HuH-7.5 (cell line): ENCODE results near the gene RENBP.

Experiments used
- DNase-seq: peaks from one replicate; pipeline ENCODE4 v3.0.0; 2011; ENCODE audit warnings: low spot score

RENBP gene

GRCh38 chrX:153917869-153918268, 26.6 kb downstream of the RENBP start:
- DNase-seq: no peak

GRCh38 chrX:153913701-153914100, 30.7 kb downstream of the RENBP start:
- no peak for DNase-seq

DNA sequence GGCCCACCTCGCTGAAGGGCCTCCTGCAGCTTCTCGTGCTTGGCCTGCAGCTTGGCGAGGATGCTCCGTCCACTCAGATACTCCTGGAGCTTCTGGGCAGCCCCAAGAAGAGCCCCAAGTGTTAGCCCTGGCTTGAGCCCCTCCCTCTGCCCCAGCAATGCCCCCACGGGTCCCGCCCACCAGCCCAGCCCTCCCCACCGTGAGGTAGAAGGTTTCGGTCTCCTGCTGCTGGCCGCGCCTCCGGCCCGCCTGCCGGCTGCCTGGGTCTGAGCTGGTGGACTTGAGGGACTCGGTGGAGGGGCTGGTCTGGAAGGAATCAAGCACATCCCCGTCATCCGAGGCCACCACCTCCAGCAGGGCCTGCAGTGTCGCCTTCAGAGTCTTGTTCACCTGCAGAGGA, 31.2 kb downstream of the RENBP start:
- DNase-seq: no peak

GRCh38 chrX:153911798-153912197, 32.6 kb downstream of the RENBP start:
- no peak for DNase-seq

- no peak for DNase-seq
Observed at GRCh38 chrX:153910446-153910845, 34.0 kb downstream of the RENBP start.

GRCh38 chrX:153909980-153910360, 34.5 kb downstream of the RENBP start:
- no peak for DNase-seq

GRCh38 chrX:153909024-153909979, 35.1 kb downstream of the RENBP start:
- DNase-seq: no peak

GRCh38 chrX:153908219-153908860, 36.1 kb downstream of the RENBP start:
- DNase-seq: no peak

- no peak for DNase-seq
Observed at GRCh38 chrX:153907456-153907855, 37.0 kb downstream of the RENBP start.

DNA sequence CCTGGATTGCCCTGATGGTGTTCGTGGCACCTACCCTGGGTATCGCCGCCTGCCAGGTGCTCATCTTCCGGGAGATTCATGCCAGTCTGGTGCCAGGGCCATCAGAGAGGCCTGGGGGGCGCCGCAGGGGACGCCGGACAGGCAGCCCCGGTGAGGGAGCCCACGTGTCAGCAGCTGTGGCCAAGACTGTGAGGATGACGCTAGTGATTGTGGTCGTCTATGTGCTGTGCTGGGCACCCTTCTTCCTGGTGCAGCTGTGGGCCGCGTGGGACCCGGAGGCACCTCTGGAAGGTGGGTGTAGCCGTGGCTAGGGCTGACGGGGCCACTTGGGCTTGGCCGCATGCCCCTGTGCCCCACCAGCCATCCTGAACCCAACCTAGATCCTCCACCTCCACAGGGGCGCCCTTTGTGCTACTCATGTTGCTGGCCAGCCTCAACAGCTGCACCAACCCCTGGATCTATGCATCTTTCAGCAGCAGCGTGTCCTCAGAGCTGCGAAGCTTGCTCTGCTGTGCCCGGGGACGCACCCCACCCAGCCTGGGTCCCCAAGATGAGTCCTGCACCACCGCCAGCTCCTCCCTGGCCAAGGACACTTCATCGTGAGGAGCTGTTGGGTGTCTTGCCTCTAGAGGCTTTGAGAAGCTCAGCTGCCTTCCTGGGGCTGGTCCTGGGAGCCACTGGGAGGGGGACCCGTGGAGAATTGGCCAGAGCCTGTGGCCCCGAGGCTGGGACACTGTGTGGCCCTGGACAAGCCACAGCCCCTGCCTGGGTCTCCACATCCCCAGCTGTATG, 38.1 kb downstream of the RENBP start:
- no peak for DNase-seq

GRCh38 chrX:153905481-153906095, 38.9 kb downstream of the RENBP start:
- no peak for DNase-seq

- DNase-seq: no peak
Observed at GRCh38 chrX:153903991-153904957, 40.2 kb downstream of the RENBP start, which contains the start of gene AVPR2. Gene AVPR2, plus strand, starts transcription at chrX:153904673. Its CDS starts 473 bp downstream, at chrX:153905146.

DNA sequence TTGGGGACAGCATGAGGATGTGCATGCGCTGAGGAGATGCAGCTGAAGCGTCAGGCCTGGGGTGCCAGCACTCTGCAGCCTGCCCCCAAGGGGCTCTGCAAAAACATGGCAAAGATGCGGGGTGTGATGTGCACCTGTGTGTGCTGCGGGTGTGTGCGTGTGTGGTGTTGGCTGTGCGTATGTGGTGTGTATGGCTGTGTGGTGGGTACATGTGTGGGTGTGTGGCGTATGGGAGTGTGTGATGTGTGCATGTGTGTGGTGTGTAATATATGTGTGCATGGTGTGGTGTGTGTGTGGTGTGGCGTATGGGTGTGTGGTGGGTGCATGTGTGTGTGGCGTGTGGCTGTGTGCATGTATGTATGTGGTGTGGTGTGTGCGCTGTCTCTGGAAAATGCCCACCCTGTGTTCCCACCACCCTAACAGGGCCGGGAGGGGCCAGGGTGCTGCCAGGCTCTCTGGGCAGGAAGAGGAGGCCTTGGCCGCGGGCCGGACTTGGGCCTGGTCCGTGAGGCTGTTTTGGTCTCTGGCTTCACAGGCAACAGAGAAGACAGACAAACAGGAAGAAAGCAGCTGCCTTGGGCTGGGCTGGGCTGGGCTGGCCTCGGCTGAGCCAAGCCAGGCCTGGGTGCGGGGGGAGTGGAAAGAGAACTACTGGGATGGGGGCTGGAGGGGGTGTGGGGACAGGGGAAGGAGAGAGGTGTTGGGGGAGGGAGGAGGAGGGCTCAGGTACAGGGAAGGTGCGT, 41.0 kb downstream of the RENBP start:
- DNase-seq: no peak

- no peak for DNase-seq
Observed at GRCh38 chrX:153902385-153902784, 42.1 kb downstream of the RENBP start.

GRCh38 chrX:153901753-153902140, 42.7 kb downstream of the RENBP start:
- DNase-seq: no peak

DNA sequence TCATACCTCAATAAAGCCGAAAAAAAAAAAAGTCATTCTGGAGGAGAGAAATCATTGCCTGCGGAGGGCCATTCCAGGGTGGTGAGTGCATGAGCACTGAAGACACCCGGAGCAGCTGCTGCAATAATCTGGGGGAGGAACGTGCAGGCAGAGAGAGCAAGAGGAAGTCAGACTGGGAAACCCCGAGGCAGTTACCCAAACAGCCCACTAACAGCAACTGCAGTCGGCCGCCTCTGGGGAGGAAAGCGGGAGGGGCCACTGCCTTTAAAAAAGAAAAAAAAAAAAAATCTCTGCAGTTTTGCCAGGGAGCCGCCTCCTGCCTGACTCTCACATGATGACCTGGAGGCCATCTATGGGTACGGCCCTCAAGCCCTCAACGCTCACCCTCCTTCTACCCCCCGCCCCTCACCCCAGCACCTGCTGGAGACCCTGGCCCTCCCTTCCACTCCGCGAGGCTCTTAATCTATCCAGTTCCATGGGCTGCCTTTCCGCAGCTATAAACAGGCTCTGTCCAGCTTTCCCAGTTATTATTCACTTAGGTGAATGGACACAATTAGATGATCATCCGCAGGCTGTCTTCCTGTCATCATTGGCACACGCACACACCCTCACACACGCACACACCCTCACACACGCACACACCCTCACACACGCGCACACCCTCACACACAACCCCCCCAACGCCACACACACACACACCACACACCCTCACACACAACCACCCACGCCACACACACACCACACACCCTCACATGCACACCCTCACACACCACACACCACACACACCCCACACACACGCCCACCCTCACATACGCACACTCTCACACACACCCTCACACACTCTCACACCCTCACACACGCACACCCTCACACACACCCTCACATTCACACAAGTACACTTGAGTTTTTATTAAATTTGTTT, 43.4 kb downstream of the RENBP start:
- no peak for DNase-seq

GRCh38 chrX:153897899-153898298, 46.5 kb downstream of the RENBP start:
- no peak for DNase-seq

GRCh38 chrX:153889123-153889522, 55.3 kb downstream of the RENBP start:
- DNase-seq: no peak

GRCh38 chrX:153888344-153888743, 56.1 kb downstream of the RENBP start:
- DNase-seq: no peak
